OCI-LY1 (cell line): ENCODE measurements around the gene FKBP9.

Experiments
- CTCF ChIP-seq: fragments of 200-600 bp; sonication (generic), shearing (Covaris generic); IDR thresholded peaks from 2 replicates; pipeline ENCODE4 v1.5.1; 2017; ENCODE audit warnings: mild to moderate bottlenecking, antibody characterized with exemption, low read length, moderate library complexity, mixed read lengths
- EZH2 ChIP-seq: fragments of 200-600 bp; sonication (generic), shearing (Covaris generic); IDR thresholded peaks from 2 replicates; pipeline ENCODE4 v1.8.0; 2017; ENCODE audit warnings: borderline replicate concordance, mixed run types, mild to moderate bottlenecking, antibody characterized with exemption, low read length, moderate library complexity, mixed read lengths

- no peak for TF ChIP-seq CTCF
- no peak for TF ChIP-seq EZH2
Measured at GRCh38 chr7:32941181-32941580, 16.1 kb upstream of the FKBP9 start.
